ENCODE results near the gene ITGAE. TPM values are rescaled to one million over a fixed set of nuclear protein-coding genes. Genes with fewer than 3 reads are reported as not detected.
A peak's percentile ranks its signal among the peaks of the same experiment; 100 is the strongest.

Gene ITGAE
- total and polyA plus RNA-seq, 10 of the 15 experiments (the other 5 are each of a cell fraction or from before 2014, with no cell fraction given) = 13.1 to 161 (median 34.8) TPM

- TF ChIP-seq IRF4 (IDR thresholded peaks at IDR 0.05; ENCODE audit: low read depth, low read length) = no peak
- ChIA-PET SMC1A (ENCODE audit: uncharacterized antibody, unreplicated experiment) (interaction anchor here (0.9 kb wide), 1 partner anchor 9 kb away, joined by 3 read pairs; no protein-coding TSS in a partner anchor), CTCF (interaction anchor here (1.3 kb wide), 1 partner anchor 59 kb away, joined by 6 read pairs; no protein-coding TSS in a partner anchor), POLR2A (no interaction called here), RAD21 (ENCODE audit: unreplicated experiment) (no interaction called here)
- H3K27me3 ChIP-seq (replicated peaks in 1 of 2; ENCODE audit: control insufficient read depth in 2 of 2, insufficient read depth in 2 of 2, low read length in 1 of 2) = no peaks in the 10 kb centered on the region
- no peak overlapping the region for H3K27ac ChIP-seq (ENCODE audit: control insufficient read depth, insufficient read depth)
- WGBS (ENCODE audit: insufficient coverage, insufficient replicate concordance, low lambda C conversion rate, missing lambda C conversion rate) = 88% methylated on average over 20 of the region's 27 CpGs
- H3K9me3 ChIP-seq (replicated peaks; ENCODE audit: control insufficient read depth, insufficient read depth, low read length) = no peaks in the 10 kb centered on the region
- peaks cover 6% of the 10 kb centered on the region; the same call in 1 of the 2 replicates for H3K4me1 ChIP-seq (ENCODE audit: control insufficient read depth, insufficient read depth, low read length)
- in situ Hi-C loops (cut with MboI) = no loop called here
- DNase-seq (ENCODE audit: low read depth, low spot score) (no peak), ATAC-seq (no peak), FAIRE-seq (no peak)
- no peaks in the 10 kb centered on the region for H3K79me2 ChIP-seq (ENCODE audit: control insufficient read depth, insufficient read depth, low read length)
- no peak overlapping the region for H3K4me2 ChIP-seq (ENCODE audit: control insufficient read depth, insufficient read depth)
- no peaks in the 10 kb centered on the region for H4K20me1 ChIP-seq (ENCODE audit: control insufficient read depth, insufficient read depth)
- H3K36me3 ChIP-seq (ENCODE audit: control insufficient read depth in 2 of 2, insufficient read depth in 2 of 2, low read length in 1 of 2) = peaks cover 0 to 3% of the 10 kb centered on the region in 2 experiments; a peak in 2 of 4 replicates
- H2AFZ ChIP-seq (ENCODE audit: control insufficient read depth, low read depth, low read length) = no peak overlapping the region
- no peak overlapping the region for H3K9ac ChIP-seq (ENCODE audit: control insufficient read depth, insufficient read depth, low read length)
- no peak overlapping the region for H3K4me3 ChIP-seq
- intact Hi-C loops (cut with micrococcal nuclease; ENCODE audit: unreplicated experiment) = no loop called here
- no TSS peak for BruUV-seq (replicated peaks)
Measured at GRCh38 chr17:3678821-3679530, 122.0 kb downstream of the ITGAE start.

- WGBS (ENCODE audit: insufficient coverage, insufficient replicate concordance, low lambda C conversion rate, missing lambda C conversion rate) = 75% methylated on average over 14 of the region's 16 CpGs
- SMC1A ChIA-PET (ENCODE audit: uncharacterized antibody, unreplicated experiment) = no interaction called here
- no peak overlapping the region for H3K27ac ChIP-seq (ENCODE audit: control insufficient read depth, insufficient read depth)
- DNase-seq (ENCODE audit: low read depth, low spot score) (no peak), ATAC-seq (peak; percentile 10; the same call in 1 of the 3 replicates), FAIRE-seq (no peak)
- peaks cover 0 to 3% of the 10 kb centered on the region in 2 experiments; a peak in 2 of 4 replicates for H3K36me3 ChIP-seq (ENCODE audit: control insufficient read depth in 2 of 2, insufficient read depth in 2 of 2, low read length in 1 of 2)
- peaks cover 4% of the 10 kb centered on the region; the same call in 1 of the 2 replicates for H3K4me1 ChIP-seq (ENCODE audit: control insufficient read depth, insufficient read depth, low read length)
- in situ Hi-C loops (cut with MboI) = no loop called here
- CTCF ChIA-PET = interaction anchor here (1.1 to 1.3 kb wide), 2 partner anchors 13 to 59 kb away, joined by 3 to 6 read pairs; no protein-coding TSS in a partner anchor
- RAD21 ChIA-PET (ENCODE audit: unreplicated experiment) = interaction anchor here (2.6 kb wide), 1 partner anchor 59 kb away, joined by 9 read pairs; no protein-coding TSS in a partner anchor
- H3K9ac ChIP-seq (ENCODE audit: control insufficient read depth, insufficient read depth, low read length) = no peak overlapping the region
- H3K4me2 ChIP-seq (ENCODE audit: control insufficient read depth, insufficient read depth) = no peak overlapping the region
- H3K4me3 ChIP-seq = no peak overlapping the region
- H3K79me2 ChIP-seq (ENCODE audit: control insufficient read depth, insufficient read depth, low read length) = no peaks in the 10 kb centered on the region
- no peak overlapping the region for H2AFZ ChIP-seq (ENCODE audit: control insufficient read depth, low read depth, low read length)
- BruUV-seq (replicated peaks) = no TSS peak
- POLR2A ChIA-PET = no interaction called here
- no peaks in the 10 kb centered on the region for H3K27me3 ChIP-seq (replicated peaks in 1 of 2; ENCODE audit: control insufficient read depth in 2 of 2, insufficient read depth in 2 of 2, low read length in 1 of 2)
- no peaks in the 10 kb centered on the region for H4K20me1 ChIP-seq (ENCODE audit: control insufficient read depth, insufficient read depth)
- TF ChIP-seq PAX8 (IDR thresholded peaks at IDR 0.05) (no peak), JUND (IDR thresholded peaks at IDR 0.05; ENCODE audit: low read depth, low read length) (no peak), POLR2A (IDR thresholded peaks at IDR 0.05; ENCODE audit: low read depth, low read length) (0 out of 2 replicates have a peak, but pooled peaks have one; percentile 34)
- intact Hi-C loops (cut with micrococcal nuclease; ENCODE audit: unreplicated experiment) = no loop called here
- no peaks in the 10 kb centered on the region for H3K9me3 ChIP-seq (replicated peaks; ENCODE audit: control insufficient read depth, insufficient read depth, low read length)
Measured at GRCh38 chr17:3678095-3678820, 122.7 kb downstream of the ITGAE start.

Measured in GM12878 (cell line).